Vagina (tissue), 2 donors: Measurements from ENCODE around the gene MAN1A1.

ENCODE experiments used
- POLR2A ChIP-seq, 2 donors: fragments of 450-650 bp; IDR thresholded peaks; one replicate each; pipeline ENCODE4 v1.6.1; 2017; ENCODE audit warnings: antibody characterized with exemption in 2 of 2, mild to moderate bottlenecking in 2 of 2, moderate library complexity in 2 of 2
- TF ChIP-seq, protein P1 (sequence below), 3 experiments: fragments of 450-650 bp in 2 of 3; fragments of 200-600 bp in 1 of 3; sonication (generic) in 1 of 3; IDR thresholded peaks; one replicate each; pipeline ENCODE4 v1.5.1; 2017 to 2019; ENCODE audit warnings: antibody characterized with exemption in 3 of 3, mild to moderate bottlenecking in 2 of 3, moderate library complexity in 2 of 3

DNA sequence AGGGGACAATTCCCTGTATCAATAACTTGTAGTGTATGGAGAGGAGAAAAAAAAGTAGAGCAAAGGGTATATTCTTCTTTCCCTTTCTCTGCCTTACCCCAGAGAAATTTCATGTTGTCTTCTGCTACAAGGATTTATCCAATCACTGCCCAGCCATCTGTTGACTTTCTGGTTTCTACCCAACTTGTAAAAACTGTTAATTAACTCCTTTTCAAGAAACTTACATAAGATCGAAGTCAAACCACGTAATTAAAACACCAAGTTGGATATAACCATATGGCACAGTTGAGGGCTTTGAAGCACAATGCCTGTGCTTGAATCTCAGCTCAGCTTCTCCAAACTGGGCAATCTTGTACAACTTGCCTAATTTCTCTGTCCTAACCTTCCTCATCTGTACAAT lies 99.5 kb downstream of the MAN1A1 start:
- TF ChIP-seq, protein P1, sequence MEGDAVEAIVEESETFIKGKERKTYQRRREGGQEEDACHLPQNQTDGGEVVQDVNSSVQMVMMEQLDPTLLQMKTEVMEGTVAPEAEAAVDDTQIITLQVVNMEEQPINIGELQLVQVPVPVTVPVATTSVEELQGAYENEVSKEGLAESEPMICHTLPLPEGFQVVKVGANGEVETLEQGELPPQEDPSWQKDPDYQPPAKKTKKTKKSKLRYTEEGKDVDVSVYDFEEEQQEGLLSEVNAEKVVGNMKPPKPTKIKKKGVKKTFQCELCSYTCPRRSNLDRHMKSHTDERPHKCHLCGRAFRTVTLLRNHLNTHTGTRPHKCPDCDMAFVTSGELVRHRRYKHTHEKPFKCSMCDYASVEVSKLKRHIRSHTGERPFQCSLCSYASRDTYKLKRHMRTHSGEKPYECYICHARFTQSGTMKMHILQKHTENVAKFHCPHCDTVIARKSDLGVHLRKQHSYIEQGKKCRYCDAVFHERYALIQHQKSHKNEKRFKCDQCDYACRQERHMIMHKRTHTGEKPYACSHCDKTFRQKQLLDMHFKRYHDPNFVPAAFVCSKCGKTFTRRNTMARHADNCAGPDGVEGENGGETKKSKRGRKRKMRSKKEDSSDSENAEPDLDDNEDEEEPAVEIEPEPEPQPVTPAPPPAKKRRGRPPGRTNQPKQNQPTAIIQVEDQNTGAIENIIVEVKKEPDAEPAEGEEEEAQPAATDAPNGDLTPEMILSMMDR (IDR thresholded peaks at IDR 0.05) = no peak
- no peak for TF ChIP-seq POLR2A (IDR thresholded peaks at IDR 0.05)
